ENCODE results near the gene MIPEP.

The MIPEP gene

DNA sequence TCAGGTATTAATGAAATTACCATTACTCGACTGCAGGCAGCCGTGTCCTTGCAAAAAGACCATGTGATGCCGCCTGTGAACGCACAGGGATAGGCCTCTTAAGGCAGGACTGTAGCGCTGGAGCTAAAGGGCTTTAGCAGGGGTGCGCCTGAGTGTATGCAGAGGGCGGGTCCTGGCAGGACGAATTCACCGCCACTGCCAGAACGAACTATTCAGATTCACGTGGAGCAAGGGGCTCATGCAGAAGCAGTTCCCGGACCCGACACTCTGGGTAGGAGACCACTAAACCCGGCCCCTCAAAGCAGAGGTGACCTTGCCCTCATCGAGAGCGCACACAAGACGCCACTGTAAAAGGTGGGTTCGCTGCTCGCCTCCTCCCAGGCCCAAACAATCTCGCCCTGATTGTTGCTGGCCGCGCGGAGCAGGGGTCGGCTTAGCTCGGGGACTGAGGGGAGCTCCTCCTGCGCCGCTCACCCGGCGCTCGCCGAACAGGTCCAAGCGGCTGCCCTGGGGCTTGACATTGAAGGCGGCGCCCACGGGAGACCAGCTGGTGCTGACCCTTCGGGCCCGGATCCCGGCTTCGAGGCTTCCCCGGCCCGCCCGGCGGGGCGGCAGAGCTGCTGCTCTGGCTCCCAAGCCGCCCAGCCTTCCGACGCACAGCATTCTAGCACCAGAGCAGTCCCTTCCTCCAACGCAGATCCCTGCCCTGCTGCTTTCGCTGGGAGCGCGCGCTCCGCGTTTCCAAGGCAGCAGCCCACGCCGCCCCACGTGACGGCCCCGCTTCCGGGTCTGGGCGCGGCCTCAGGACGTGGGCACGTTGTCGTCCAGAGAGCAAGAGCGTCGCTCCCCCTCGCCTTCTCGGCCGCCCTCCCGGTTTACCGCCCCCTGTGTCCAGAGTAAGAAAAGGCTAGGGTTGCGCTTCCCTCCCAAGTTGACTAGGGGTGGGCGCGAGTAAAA lies at the start of gene MIPEP:
MIPEP (minus strand) TSS at position 743 of the 957 bp plus-strand sequence; CDS start at position 663, 80 bp downstream.
- Histone ChIP-seq H3K4me3 (ENCODE audit: low read depth, low read length) (peak within 1 kb of the TSS; percentile 84), H3K36me3 (ENCODE audit: control insufficient read depth in 2 of 2, insufficient read depth in 1 of 2, low read length in 2 of 2) (peaks cover 3 to 10% of the 10 kb centered on the region in 2 experiments; a peak in 2 of 3 replicates), H3K27ac (ENCODE audit: extremely low read depth, low read depth, low read length) (peak within 1 kb of the TSS; percentile 68), H3K9me3 (ENCODE audit: control insufficient read depth, insufficient read depth, low read depth, low read length) (no peaks in the 10 kb centered on the region), H3K4me1 (ENCODE audit: control insufficient read depth, insufficient read depth, low read length) (no peaks in the 10 kb centered on the region)
- ChIA-PET POLR2A (interaction anchor here (0.6 to 0.9 kb wide), 3 partner anchors 9 to 73 kb away, joined by 3 to 5 read pairs (median 3); no protein-coding TSS in a partner anchor), CTCF (interaction anchor here (0.5 to 1.8 kb wide), 15 partner anchors 11 to 1088 kb away, joined by 3 to 9 read pairs (median 3); no protein-coding TSS in a partner anchor)
- TF ChIP-seq ZNF501 (tag by site-specific recombination; IDR thresholded peaks at IDR 0.05) (peak; percentile 55; the same call in 1 of the 2 replicates), ZEB2 (tag by site-specific recombination; IDR thresholded peaks at IDR 0.05) (peak; percentile 59; the same call in 1 of the 2 replicates), ZNF223 (tag by site-specific recombination; IDR thresholded peaks at IDR 0.05) (no peak), ZNF211 (tag by site-specific recombination; IDR thresholded peaks at IDR 0.05; ENCODE audit: low read depth) (no peak), ZBTB21 (tag by site-specific recombination; IDR thresholded peaks at IDR 0.05) (no peak), ZFHX2 (tag by site-specific recombination; conservative IDR thresholded peaks at IDR 0.05) (peak; percentile 97), ZBTB48 (tag by site-specific recombination; IDR thresholded peaks at IDR 0.05) (peak; percentile 80), ZNF658 (tag by site-specific recombination; IDR thresholded peaks at IDR 0.05) (no peak), ZNF426 (tag by site-specific recombination; IDR thresholded peaks at IDR 0.05) (no peak), OSR2 (tag by site-specific recombination; IDR thresholded peaks at IDR 0.05) (no peak), KLF10 (tag by site-specific recombination; IDR thresholded peaks at IDR 0.05) (no peak), ZNF169 (tag by site-specific recombination; IDR thresholded peaks at IDR 0.05) (no peak), ZNF747 (tag by site-specific recombination; IDR thresholded peaks at IDR 0.05) (no peak), ZBTB7A (tag by site-specific recombination; IDR thresholded peaks at IDR 0.05; ENCODE audit: low read depth) (no peak), TRIM28 (IDR thresholded peaks at IDR 0.05; ENCODE audit: borderline replicate concordance, low read length) (no peak), ZNF24 (tag by site-specific recombination; IDR thresholded peaks at IDR 0.05) (no peak), ZNF239 (tag by site-specific recombination; IDR thresholded peaks at IDR 0.05) (no peak), ZNF670 (tag by site-specific recombination; IDR thresholded peaks at IDR 0.05; ENCODE audit: low read depth) (no peak), ZNF140 (tag by site-specific recombination; IDR thresholded peaks at IDR 0.05) (no peak), ZNF596 (tag by site-specific recombination; IDR thresholded peaks at IDR 0.05) (no peak), ZNF544 (tag by site-specific recombination; IDR thresholded peaks at IDR 0.05) (no peak), ZNF146 (tag by site-specific recombination; IDR thresholded peaks at IDR 0.05) (no peak)
- TF ChIP-seq, protein P1, sequence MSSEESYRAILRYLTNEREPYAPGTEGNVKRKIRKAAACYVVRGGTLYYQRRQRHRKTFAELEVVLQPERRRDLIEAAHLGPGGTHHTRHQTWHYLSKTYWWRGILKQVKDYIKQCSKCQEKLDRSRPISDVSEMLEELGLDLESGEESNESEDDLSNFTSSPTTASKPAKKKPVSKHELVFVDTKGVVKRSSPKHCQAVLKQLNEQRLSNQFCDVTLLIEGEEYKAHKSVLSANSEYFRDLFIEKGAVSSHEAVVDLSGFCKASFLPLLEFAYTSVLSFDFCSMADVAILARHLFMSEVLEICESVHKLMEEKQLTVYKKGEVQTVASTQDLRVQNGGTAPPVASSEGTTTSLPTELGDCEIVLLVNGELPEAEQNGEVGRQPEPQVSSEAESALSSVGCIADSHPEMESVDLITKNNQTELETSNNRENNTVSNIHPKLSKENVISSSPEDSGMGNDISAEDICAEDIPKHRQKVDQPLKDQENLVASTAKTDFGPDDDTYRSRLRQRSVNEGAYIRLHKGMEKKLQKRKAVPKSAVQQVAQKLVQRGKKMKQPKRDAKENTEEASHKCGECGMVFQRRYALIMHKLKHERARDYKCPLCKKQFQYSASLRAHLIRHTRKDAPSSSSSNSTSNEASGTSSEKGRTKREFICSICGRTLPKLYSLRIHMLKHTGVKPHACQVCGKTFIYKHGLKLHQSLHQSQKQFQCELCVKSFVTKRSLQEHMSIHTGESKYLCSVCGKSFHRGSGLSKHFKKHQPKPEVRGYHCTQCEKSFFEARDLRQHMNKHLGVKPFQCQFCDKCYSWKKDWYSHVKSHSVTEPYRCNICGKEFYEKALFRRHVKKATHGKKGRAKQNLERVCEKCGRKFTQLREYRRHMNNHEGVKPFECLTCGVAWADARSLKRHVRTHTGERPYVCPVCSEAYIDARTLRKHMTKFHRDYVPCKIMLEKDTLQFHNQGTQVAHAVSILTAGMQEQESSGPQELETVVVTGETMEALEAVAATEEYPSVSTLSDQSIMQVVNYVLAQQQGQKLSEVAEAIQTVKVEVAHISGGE (tag by site-specific recombination; conservative IDR thresholded peaks at IDR 0.05; ENCODE audit: low read depth): peak; percentile 57; the same call in 1 of the 2 replicates
- TF ChIP-seq, protein P2, sequence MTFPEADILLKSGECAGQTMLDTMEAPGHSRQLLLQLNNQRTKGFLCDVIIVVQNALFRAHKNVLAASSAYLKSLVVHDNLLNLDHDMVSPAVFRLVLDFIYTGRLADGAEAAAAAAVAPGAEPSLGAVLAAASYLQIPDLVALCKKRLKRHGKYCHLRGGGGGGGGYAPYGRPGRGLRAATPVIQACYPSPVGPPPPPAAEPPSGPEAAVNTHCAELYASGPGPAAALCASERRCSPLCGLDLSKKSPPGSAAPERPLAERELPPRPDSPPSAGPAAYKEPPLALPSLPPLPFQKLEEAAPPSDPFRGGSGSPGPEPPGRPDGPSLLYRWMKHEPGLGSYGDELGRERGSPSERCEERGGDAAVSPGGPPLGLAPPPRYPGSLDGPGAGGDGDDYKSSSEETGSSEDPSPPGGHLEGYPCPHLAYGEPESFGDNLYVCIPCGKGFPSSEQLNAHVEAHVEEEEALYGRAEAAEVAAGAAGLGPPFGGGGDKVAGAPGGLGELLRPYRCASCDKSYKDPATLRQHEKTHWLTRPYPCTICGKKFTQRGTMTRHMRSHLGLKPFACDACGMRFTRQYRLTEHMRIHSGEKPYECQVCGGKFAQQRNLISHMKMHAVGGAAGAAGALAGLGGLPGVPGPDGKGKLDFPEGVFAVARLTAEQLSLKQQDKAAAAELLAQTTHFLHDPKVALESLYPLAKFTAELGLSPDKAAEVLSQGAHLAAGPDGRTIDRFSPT (tag by site-specific recombination; IDR thresholded peaks at IDR 0.05): peak; percentile 86
- TF ChIP-seq, protein P3, sequence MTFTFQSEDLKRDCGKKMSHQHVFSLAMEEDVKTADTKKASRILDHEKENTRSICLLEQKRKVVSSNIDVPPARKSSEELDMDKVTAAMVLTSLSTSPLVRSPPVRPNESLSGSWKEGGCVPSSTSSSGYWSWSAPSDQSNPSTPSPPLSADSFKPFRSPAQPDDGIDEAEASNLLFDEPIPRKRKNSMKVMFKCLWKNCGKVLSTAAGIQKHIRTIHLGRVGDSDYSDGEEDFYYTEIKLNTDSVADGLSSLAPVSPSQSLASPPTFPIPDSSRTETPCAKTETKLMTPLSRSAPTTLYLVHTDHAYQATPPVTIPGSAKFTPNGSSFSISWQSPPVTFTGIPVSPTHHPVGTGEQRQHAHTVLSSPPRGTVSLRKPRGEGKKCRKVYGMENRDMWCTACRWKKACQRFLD (tag by site-specific recombination; IDR thresholded peaks at IDR 0.05): no peak
- TF ChIP-seq, protein P4, sequence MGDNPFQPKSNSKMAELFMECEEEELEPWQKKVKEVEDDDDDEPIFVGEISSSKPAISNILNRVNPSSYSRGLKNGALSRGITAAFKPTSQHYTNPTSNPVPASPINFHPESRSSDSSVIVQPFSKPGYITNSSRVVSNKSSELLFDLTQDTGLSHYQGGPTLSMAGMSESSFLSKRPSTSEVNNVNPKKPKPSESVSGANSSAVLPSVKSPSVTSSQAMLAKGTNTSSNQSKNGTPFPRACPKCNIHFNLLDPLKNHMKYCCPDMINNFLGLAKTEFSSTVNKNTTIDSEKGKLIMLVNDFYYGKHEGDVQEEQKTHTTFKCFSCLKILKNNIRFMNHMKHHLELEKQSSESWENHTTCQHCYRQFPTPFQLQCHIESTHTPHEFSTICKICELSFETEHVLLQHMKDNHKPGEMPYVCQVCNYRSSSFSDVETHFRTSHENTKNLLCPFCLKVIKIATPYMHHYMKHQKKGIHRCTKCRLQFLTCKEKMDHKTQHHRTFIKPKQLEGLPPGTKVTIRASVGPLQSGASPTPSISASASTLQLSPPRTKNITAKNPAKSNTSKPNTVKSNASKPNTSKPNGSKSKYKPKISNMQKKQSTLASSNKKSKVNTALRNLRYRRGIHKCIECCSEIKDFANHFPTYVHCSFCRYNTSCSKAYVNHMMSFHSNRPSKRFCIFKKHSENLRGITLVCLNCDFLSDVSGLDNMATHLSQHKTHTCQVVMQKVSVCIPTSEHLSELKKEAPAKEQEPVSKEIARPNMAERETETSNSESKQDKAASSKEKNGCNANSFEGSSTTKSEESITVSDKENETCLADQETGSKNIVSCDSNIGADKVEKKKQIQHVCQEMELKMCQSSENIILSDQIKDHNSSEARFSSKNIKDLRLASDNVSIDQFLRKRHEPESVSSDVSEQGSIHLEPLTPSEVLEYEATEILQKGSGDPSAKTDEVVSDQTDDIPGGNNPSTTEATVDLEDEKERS (tag by site-specific recombination; IDR thresholded peaks at IDR 0.05): no peak

All from HEK293 (cell line).